GM12878 (cell line): ENCODE data around the gene ARCN1. TPM values are rescaled to one million over a fixed set of nuclear protein-coding genes. Genes with fewer than 3 reads are reported as not detected.

ENCODE experiments used
- ATAC-seq: fragments of 200-7000 bp; cut with Tn5 transposase; 3 replicates; pipeline ENCODE4 v1.9.1; 2020; ENCODE audit warnings: mild to moderate bottlenecking, moderate library complexity
- BruUV-seq: library from RNA; stranded (reverse); fragments of 400-500 nt; replicated peaks from 2 replicates; lab custom pipeline; 2021; lab: Mats Ljungman, UMichigan
- CTCF ChIA-PET: fragments of 300-600 bp; sonication (Branson Sonifier 250); formaldehyde crosslinking; extraction: SDS; loops from one replicate; lab custom pipeline; 2021; ENCODE audit warnings: inconsistent platforms; lab: Yijun Ruan, JAX
- POLR2A ChIA-PET: fragments of 350-600 bp; formaldehyde crosslinking; extraction: SDS; loops from one replicate; lab custom pipeline; 2021; ENCODE audit warnings: inconsistent platforms; lab: Charles Lee
- RAD21 ChIA-PET: fragments of 300-600 bp; sonication (Branson Sonifier 250); formaldehyde crosslinking; loops from one replicate; lab custom pipeline; 2023; ENCODE audit warnings: antibody characterized with exemption; ENCODE audit not compliant: unreplicated experiment; lab: Charles Lee
- SMC1A ChIA-PET: fragments of 300-600 bp; sonication (Branson Sonifier 250); formaldehyde crosslinking; loops from one replicate; lab custom pipeline; 2023; ENCODE audit not compliant: unreplicated experiment, uncharacterized antibody; lab: Charles Lee
- DNase-seq: peaks from one replicate; pipeline ENCODE4 v3.0.0-alpha.2; 2011; ENCODE audit warnings: low read depth, low spot score
- FAIRE-seq: peaks from 3 replicates; lab custom pipeline; 2011; peaks lifted over from hg19 to GRCh38; lab: Jason Lieb, UNC
- H2AFZ ChIP-seq: 2 replicates; pipeline ENCODE4 v1.6.0; 2011; ENCODE audit warnings: low read depth, low read length, control low read depth; ENCODE audit not compliant: control insufficient read depth
- H3K27ac ChIP-seq: 2 replicates; pipeline ENCODE4 v1.5.1; 2011; ENCODE audit warnings: control low read depth; ENCODE audit not compliant: control insufficient read depth, insufficient read depth
- H3K27me3 ChIP-seq, 2 experiments: replicated peaks in 1 of 2; 2 replicates each; pipeline versions ENCODE4 v1.6.0 to v1.6.1; 2011; ENCODE audit warnings: low read length in 1 of 2; ENCODE audit not compliant: control insufficient read depth in 2 of 2, insufficient read depth in 2 of 2
- H3K36me3 ChIP-seq, 2 experiments: 2 replicates each; pipeline ENCODE4 v1.5.1; 2011; ENCODE audit warnings: low read length in 1 of 2; ENCODE audit not compliant: control insufficient read depth in 2 of 2, insufficient read depth in 2 of 2
- H3K4me1 ChIP-seq: 2 replicates; pipeline ENCODE4 v1.6.1; 2011; ENCODE audit warnings: mild to moderate bottlenecking, low read length, moderate library complexity, mixed read lengths; ENCODE audit not compliant: control insufficient read depth, insufficient read depth
- H3K4me2 ChIP-seq: 2 replicates; pipeline ENCODE4 v1.6.0; 2011; ENCODE audit warnings: control low read depth; ENCODE audit not compliant: control insufficient read depth, insufficient read depth
- H3K4me3 ChIP-seq: fragments of 200-600 bp; sonication (generic); 2 replicates; pipeline ENCODE4 v1.5.1; 2016
- H3K79me2 ChIP-seq: 2 replicates; pipeline ENCODE4 v1.6.0; 2011; ENCODE audit warnings: low read length; ENCODE audit not compliant: control insufficient read depth, insufficient read depth
- H3K9ac ChIP-seq: 2 replicates; pipeline ENCODE4 v1.8.0; 2011; ENCODE audit warnings: low read length, control low read depth, mixed read lengths; ENCODE audit not compliant: control insufficient read depth, insufficient read depth
- H3K9me3 ChIP-seq: replicated peaks from 3 replicates; pipeline ENCODE4 v1.5.1; 2011; ENCODE audit warnings: mild to moderate bottlenecking, low read length; ENCODE audit not compliant: control insufficient read depth, insufficient read depth
- H4K20me1 ChIP-seq: 2 replicates; pipeline ENCODE4 v1.6.0; 2011; ENCODE audit not compliant: control insufficient read depth, insufficient read depth
- EZH2 ChIP-seq: IDR thresholded peaks from 2 replicates; pipeline ENCODE4 v1.6.1; 2012; ENCODE audit warnings: low read depth, mild to moderate bottlenecking, control low read depth, inconsistent platforms, low read length, borderline replicate concordance; ENCODE audit not compliant: control insufficient read depth
- IKZF2 ChIP-seq, 2 experiments: fragments of 450-650 bp; IDR thresholded peaks; 2 replicates each; pipeline ENCODE4 v1.6.1; 2017; ENCODE audit warnings: mild to moderate bottlenecking in 2 of 2, moderate library complexity in 2 of 2
- SMAD5 ChIP-seq: IDR thresholded peaks from 2 replicates; pipeline ENCODE4 v1.6.1; 2016; ENCODE audit warnings: antibody characterized with exemption, low read depth
- ZNF24 ChIP-seq: fragments of 450-650 bp; IDR thresholded peaks from 2 replicates; pipeline ENCODE4 v1.6.1; 2017; ENCODE audit warnings: antibody characterized with exemption, mild to moderate bottlenecking
- ZNF384 ChIP-seq: IDR thresholded peaks from 2 replicates; pipeline ENCODE4 v1.6.1; 2012; ENCODE audit warnings: low read depth, mild to moderate bottlenecking, low read length, improper control_type of control experiment, borderline replicate concordance
- WGBS: methylation state at CpG from one replicate; pipeline ENCODE4 v1.1.6; 2016; ENCODE audit warnings: low lambda C conversion rate; ENCODE audit not compliant: insufficient replicate concordance, insufficient coverage; ENCODE audit errors: missing lambda C conversion rate; 5-methylcytosine and 5-hydroxymethylcytosine counted together
- in situ Hi-C: fragments of 300-500 bp; cut with MboI; formaldehyde crosslinking; loops from 9 replicates; pipeline ENCODE4 v1.14.3; 2018; ENCODE audit warnings: mixed read lengths
- intact Hi-C: fragments of 100-400 bp; cut with micrococcal nuclease; formaldehyde crosslinking; loops from one replicate; pipeline ENCODE4 v1.14.2; 2022; ENCODE audit not compliant: unreplicated experiment
- polyA plus RNA-seq, 11 experiments: library from polyadenylated mRNA; depleted of rRNA in 4 of 11; unstranded in 6 of 11; stranded (reverse) in 5 of 11; fragments of >200 nt; fragmentation: Nextera tagmentation in 4 of 11; fragmentation: Illumina TruSeq in 1 of 11; extraction: Ambion mirVana in 4 of 11; extraction: Trizol in 1 of 11; gene quantifications; 1 replicate in 1 of 11; 2 replicates in 10 of 11; pipeline versions ENCODE4 v1.2.1 to v1.2.3, GENCODE V29; 2011 to 2016; ENCODE audit warnings: inconsistent platforms in 2 of 11, missing spikeins in 2 of 11, low read depth in 1 of 11
- total RNA-seq, 4 experiments: library from RNA; depleted of rRNA in 3 of 4; stranded (reverse); fragments of >200 nt in 3 of 4; fragmentation: Illumina TruSeq in 1 of 4; extraction: Trizol in 1 of 4; gene quantifications; 2 replicates each; pipeline versions ENCODE4 v1.2.1 to v1.2.3, GENCODE V29; 2013 to 2021
- TF ChIP-seq, protein P1 (sequence below): fragments of 450-650 bp; IDR thresholded peaks from 2 replicates; pipeline ENCODE4 v1.6.1; 2017; ENCODE audit warnings: mild to moderate bottlenecking, low read depth, inconsistent platforms; ENCODE audit not compliant: poor library complexity, severe bottlenecking
- TF ChIP-seq, protein P2 (sequence below): IDR thresholded peaks from 2 replicates; pipeline ENCODE4 v1.6.1; 2011; ENCODE audit warnings: borderline replicate concordance, low read depth, mild to moderate bottlenecking, moderate library complexity, low read length; ENCODE audit not compliant: insufficient read depth, poor library complexity, severe bottlenecking
- TF ChIP-seq, protein P3 (sequence below): fragments of 150-350 bp; IDR thresholded peaks from 2 replicates; pipeline ENCODE4 v1.6.1; 2014; ENCODE audit warnings: mild to moderate bottlenecking, low read depth, low read length
- TF ChIP-seq, protein P4 (sequence below): IDR thresholded peaks from 2 replicates; pipeline ENCODE4 v1.6.1; 2012; ENCODE audit warnings: low read depth, low read length, improper control_type of control experiment

The ARCN1 gene
- total and polyA plus RNA-seq, 10 of the 15 experiments (the other 5 are each of a cell fraction or from before 2014, with no cell fraction given), result 33.3 to 172 (median 106) TPM

DNA sequence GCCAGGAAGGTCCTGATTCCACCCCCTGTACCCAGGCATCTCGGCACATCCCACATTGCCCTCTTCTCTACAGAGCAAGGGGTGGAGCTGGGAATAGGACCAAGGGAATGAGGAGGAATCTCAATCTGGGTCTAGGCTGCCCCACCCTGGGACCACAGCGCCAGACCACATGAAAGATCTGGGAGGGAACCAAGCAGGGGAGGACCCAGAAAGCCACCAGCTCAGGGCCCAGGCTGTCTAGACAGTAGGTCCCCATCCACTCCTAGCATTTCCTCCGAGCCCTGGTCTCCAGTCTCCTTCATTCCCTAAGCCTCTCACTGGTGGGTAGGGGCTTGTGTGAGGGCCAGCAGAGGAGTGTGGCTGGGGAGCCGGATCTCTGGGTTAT, 46.8 kb downstream of the ARCN1 start (continued):
- TF ChIP-seq, protein P1, sequence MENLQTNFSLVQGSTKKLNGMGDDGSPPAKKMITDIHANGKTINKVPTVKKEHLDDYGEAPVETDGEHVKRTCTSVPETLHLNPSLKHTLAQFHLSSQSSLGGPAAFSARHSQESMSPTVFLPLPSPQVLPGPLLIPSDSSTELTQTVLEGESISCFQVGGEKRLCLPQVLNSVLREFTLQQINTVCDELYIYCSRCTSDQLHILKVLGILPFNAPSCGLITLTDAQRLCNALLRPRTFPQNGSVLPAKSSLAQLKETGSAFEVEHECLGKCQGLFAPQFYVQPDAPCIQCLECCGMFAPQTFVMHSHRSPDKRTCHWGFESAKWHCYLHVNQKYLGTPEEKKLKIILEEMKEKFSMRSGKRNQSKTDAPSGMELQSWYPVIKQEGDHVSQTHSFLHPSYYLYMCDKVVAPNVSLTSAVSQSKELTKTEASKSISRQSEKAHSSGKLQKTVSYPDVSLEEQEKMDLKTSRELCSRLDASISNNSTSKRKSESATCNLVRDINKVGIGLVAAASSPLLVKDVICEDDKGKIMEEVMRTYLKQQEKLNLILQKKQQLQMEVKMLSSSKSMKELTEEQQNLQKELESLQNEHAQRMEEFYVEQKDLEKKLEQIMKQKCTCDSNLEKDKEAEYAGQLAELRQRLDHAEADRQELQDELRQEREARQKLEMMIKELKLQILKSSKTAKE, result no peak
- TF ChIP-seq IKZF2 (IDR thresholded peaks at IDR 0.05), result no peak
- TF ChIP-seq, protein P2, sequence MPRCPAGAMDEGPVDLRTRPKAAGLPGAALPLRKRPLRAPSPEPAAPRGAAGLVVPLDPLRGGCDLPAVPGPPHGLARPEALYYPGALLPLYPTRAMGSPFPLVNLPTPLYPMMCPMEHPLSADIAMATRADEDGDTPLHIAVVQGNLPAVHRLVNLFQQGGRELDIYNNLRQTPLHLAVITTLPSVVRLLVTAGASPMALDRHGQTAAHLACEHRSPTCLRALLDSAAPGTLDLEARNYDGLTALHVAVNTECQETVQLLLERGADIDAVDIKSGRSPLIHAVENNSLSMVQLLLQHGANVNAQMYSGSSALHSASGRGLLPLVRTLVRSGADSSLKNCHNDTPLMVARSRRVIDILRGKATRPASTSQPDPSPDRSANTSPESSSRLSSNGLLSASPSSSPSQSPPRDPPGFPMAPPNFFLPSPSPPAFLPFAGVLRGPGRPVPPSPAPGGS, result no peak
- TF ChIP-seq ZNF24, result no peak

DNA sequence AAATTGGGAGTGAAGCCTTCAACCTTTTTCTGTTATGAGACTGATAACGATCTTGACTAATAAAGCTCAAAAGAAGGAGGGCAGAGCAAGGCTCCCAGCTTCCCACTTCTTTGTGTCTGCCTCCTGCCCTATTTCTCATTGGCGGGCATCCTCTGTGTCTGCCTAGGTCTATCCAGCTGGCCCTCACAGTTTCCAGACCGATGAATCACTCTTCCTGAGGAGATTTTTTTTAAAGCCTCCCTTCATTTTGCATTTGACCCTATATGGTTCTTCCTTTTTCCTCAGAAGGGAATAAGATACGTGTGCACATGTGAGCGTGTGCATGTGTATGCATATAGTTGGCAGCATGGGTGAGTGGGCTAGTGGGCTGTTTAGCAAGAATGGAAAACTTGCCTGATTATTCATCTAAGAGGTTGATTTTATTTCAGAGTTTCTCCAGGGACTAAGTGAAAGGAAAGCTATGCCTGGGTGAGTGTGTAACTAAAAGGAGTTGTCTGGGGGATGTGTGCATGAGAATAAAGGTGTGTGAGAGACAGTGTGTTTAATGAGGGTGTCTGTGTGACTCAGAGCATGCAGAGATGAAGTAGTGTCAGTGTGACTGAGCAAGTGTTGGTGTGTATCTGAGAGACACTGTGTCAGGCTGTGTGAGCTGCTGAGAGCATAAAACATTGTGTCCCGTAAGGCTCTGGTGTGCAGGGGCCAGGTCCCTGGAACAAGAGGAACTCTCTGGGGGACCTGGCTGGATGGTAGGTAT, 47.4 kb downstream of the ARCN1 start:
- SMC1A ChIA-PET, result no interaction called here
- RAD21 ChIA-PET, result no interaction called here
- no peak for ATAC-seq

More for the DNA sequence above, 47.4 kb downstream of the ARCN1 start:
- no TSS peak for BruUV-seq
- Histone ChIP-seq H4K20me1 (no peaks in the 10 kb centered on the region), H3K4me3 (no peak overlapping the region), H3K27ac (no peak overlapping the region), H3K9ac (no peak overlapping the region), H3K4me2 (no peak overlapping the region), H3K79me2 (no peaks in the 10 kb centered on the region), H3K9me3 (no peaks in the 10 kb centered on the region), H3K4me1 (no peaks in the 10 kb centered on the region), H3K36me3 (no peaks in the 10 kb centered on the region), H3K27me3 (peaks cover 5 to 6% of the 10 kb centered on the region in 2 experiments), H2AFZ (no peak overlapping the region)
- ChIA-PET CTCF (interaction anchor here (0.5 to 0.9 kb wide), 2 partner anchors 14 to 331 kb away, joined by 3 read pairs; no protein-coding TSS in a partner anchor), POLR2A (no interaction called here)
- 51% methylated on average over 6 of the region's 6 CpGs for WGBS
- DNase-seq, result no peak
- intact Hi-C loops (no loop called here), in situ Hi-C loops (no loop called here)
- no peak for FAIRE-seq
- TF ChIP-seq, protein P3, sequence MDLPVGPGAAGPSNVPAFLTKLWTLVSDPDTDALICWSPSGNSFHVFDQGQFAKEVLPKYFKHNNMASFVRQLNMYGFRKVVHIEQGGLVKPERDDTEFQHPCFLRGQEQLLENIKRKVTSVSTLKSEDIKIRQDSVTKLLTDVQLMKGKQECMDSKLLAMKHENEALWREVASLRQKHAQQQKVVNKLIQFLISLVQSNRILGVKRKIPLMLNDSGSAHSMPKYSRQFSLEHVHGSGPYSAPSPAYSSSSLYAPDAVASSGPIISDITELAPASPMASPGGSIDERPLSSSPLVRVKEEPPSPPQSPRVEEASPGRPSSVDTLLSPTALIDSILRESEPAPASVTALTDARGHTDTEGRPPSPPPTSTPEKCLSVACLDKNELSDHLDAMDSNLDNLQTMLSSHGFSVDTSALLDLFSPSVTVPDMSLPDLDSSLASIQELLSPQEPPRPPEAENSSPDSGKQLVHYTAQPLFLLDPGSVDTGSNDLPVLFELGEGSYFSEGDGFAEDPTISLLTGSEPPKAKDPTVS, result no peak
- TF ChIP-seq ZNF384 (no peak), SMAD5 (no peak), EZH2 (no peak)
- TF ChIP-seq, protein P4, sequence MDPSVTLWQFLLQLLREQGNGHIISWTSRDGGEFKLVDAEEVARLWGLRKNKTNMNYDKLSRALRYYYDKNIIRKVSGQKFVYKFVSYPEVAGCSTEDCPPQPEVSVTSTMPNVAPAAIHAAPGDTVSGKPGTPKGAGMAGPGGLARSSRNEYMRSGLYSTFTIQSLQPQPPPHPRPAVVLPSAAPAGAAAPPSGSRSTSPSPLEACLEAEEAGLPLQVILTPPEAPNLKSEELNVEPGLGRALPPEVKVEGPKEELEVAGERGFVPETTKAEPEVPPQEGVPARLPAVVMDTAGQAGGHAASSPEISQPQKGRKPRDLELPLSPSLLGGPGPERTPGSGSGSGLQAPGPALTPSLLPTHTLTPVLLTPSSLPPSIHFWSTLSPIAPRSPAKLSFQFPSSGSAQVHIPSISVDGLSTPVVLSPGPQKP, result no peak
